Body of pancreas (tissue), 4 donors: Measurements from ENCODE around the gene ZIC4. TPM values are rescaled to one million over a fixed set of nuclear protein-coding genes. Genes with fewer than 3 reads are reported as not detected.

Source experiments
- ATAC-seq: fragments of 150-250 bp; one replicate; pipeline ENCODE4 v1.9.1; 2016
- DNase-seq, 4 donors: peaks; one replicate each; pipeline ENCODE4 v3.0.0-alpha.2; 2019
- H3K27ac ChIP-seq, 4 donors: fragments of 200-600 bp; sonication (generic); 1 replicate in 3 of 4; 2 replicates in 1 of 4; pipeline versions ENCODE4 v1.5.1 to v1.6.1; 2016 to 2019; ENCODE audit warnings: mild to moderate bottlenecking in 1 of 4, mixed read lengths in 1 of 4, moderate library complexity in 1 of 4
- H3K27me3 ChIP-seq, 2 donors: fragments of 200-600 bp; sonication (generic); one replicate each; pipeline ENCODE4 v1.6.0; 2016; ENCODE audit warnings: mild to moderate bottlenecking in 1 of 2
- H3K36me3 ChIP-seq, 2 donors: fragments of 200-600 bp; sonication (generic); replicated peaks in 1 of 2; 2 replicates each; pipeline ENCODE4 v1.5.1; 2016; ENCODE audit warnings: low read depth in 2 of 2; ENCODE audit not compliant: insufficient read depth in 1 of 2
- H3K4me1 ChIP-seq: fragments of 200-600 bp; sonication (generic); one replicate; pipeline ENCODE4 v1.6.0; 2016
- H3K4me3 ChIP-seq, 2 donors: fragments of 200-600 bp; sonication (generic); 1 replicate in 1 of 2; 2 replicates in 1 of 2; pipeline ENCODE4 v1.5.1; 2016 to 2019
- H3K9me3 ChIP-seq, 3 donors: fragments of 200-600 bp; sonication (generic); 1 replicate in 2 of 3; 2 replicates in 1 of 3; pipeline ENCODE4 v1.5.1; 2016
- CTCF ChIP-seq, 7 experiments: fragments of 450-650 bp in 4 of 7; fragments of 200-600 bp in 3 of 7; sonication (generic) in 3 of 7; IDR thresholded peaks; one replicate each; pipeline ENCODE4 v1.5.1; 2016 to 2019; ENCODE audit warnings: antibody characterized with exemption in 7 of 7
- POLR2A ChIP-seq, 3 donors: fragments of 450-650 bp; IDR thresholded peaks; one replicate each; pipeline ENCODE4 v1.6.1; 2016; ENCODE audit warnings: antibody characterized with exemption in 3 of 3, mild to moderate bottlenecking in 2 of 3
- WGBS, 2 donors: methylation state at CpG; one replicate each; pipeline ENCODE4 v1.1.5; 2017; 5-methylcytosine and 5-hydroxymethylcytosine counted together
- intact Hi-C: fragments of 100-400 bp; cut with DNase I; formaldehyde crosslinking; loops from one replicate; pipeline ENCODE4 v1.15.1; 2023
- total RNA-seq, 2 donors: library from RNA; depleted of rRNA; stranded (reverse); fragments of >200 nt; gene quantifications; one replicate each; pipeline ENCODE4 v1.1.0, GENCODE V29; 2016

The ZIC4 gene
- total RNA-seq, 2 donors from 2014 or later, result not detected

- H3K36me3 ChIP-seq, result no peaks in the 10 kb centered on the region
- H3K27ac ChIP-seq, result no peak overlapping the region
- 7 to 13% methylated on average over 37 of the region's 37 CpGs for WGBS, 2 donors
- no peak for TF ChIP-seq CTCF (IDR thresholded peaks at IDR 0.05)
- TF ChIP-seq POLR2A (IDR thresholded peaks at IDR 0.05), result no peak
- no peaks in the 10 kb centered on the region for H3K9me3 ChIP-seq
- no peak for DNase-seq
- H3K4me1 ChIP-seq, result peaks cover 31% of the 10 kb centered on the region
- ATAC-seq, result no peak
- intact Hi-C loops, result no loop called here
- H3K27me3 ChIP-seq, result peaks cover 9 to 56% of the 10 kb centered on the region in 2 donors
- H3K4me3 ChIP-seq, result no peak overlapping the region
Measured at GRCh38 chr3:147412917-147413685, 6.8 kb upstream of the ZIC4 start.

- H3K27me3 ChIP-seq, result peaks cover 9 to 64% of the 10 kb centered on the region in 2 donors
- H3K27ac ChIP-seq, result no peak overlapping the region
- intact Hi-C loops, result no loop called here
- no peak overlapping the region for H3K4me3 ChIP-seq
- ATAC-seq (no peak), DNase-seq (no peak)
- no peak for TF ChIP-seq POLR2A (IDR thresholded peaks at IDR 0.05)
- no peak for TF ChIP-seq CTCF (IDR thresholded peaks at IDR 0.05)
- peaks cover 31% of the 10 kb centered on the region for H3K4me1 ChIP-seq
- H3K9me3 ChIP-seq, result no peaks in the 10 kb centered on the region
- H3K36me3 ChIP-seq, result no peaks in the 10 kb centered on the region
- 8 to 17% methylated on average over 32 of the region's 32 CpGs for WGBS, 2 donors
Measured at GRCh38 chr3:147412261-147412916, 6.0 kb upstream of the ZIC4 start.

GRCh38 chr3:147411815-147412241 lies 5.5 kb upstream of the ZIC4 start:
- 8 to 20% methylated on average over 20 of the region's 20 CpGs for WGBS, 2 donors
- Histone ChIP-seq H3K27me3 (peaks cover 9 to 69% of the 10 kb centered on the region in 2 donors), H3K4me1 (peaks cover 31% of the 10 kb centered on the region), H3K36me3 (no peaks in the 10 kb centered on the region), H3K4me3 (no peak overlapping the region), H3K27ac (no peak overlapping the region), H3K9me3 (no peaks in the 10 kb centered on the region)
- ATAC-seq (no peak), DNase-seq (no peak)
- intact Hi-C loops, result no loop called here
- TF ChIP-seq CTCF (IDR thresholded peaks at IDR 0.05), result no peak
- no peak for TF ChIP-seq POLR2A (IDR thresholded peaks at IDR 0.05)

- DNase-seq, result peak in 1 of 4 donors; percentile 27
- H3K36me3 ChIP-seq, result no peaks in the 10 kb centered on the region
- intact Hi-C loops, result no loop called here
- H3K9me3 ChIP-seq, result no peaks in the 10 kb centered on the region
- TF ChIP-seq POLR2A (IDR thresholded peaks at IDR 0.05) (no peak), CTCF (IDR thresholded peaks at IDR 0.05) (no peak)
- H3K27ac ChIP-seq, result no peak overlapping the region
- WGBS, 2 donors, result 3 to 9% methylated on average over 14 of the region's 14 CpGs
- H3K4me3 ChIP-seq, result no peak overlapping the region
- peaks cover 9 to 74% of the 10 kb centered on the region in 2 donors for H3K27me3 ChIP-seq
- peak; percentile 30 for ATAC-seq
- H3K4me1 ChIP-seq, result peaks cover 31% of the 10 kb centered on the region
Measured at GRCh38 chr3:147411238-147411814, 5.0 kb upstream of the ZIC4 start.
